ENCODE results near the gene EPHA3. TPM values are rescaled to one million over a fixed set of nuclear protein-coding genes. Genes with fewer than 3 reads are reported as not detected.

The EPHA3 gene
- total and polyA plus RNA-seq, 4 donors: 0.18 to 11.7 (median 1.5) TPM

- TF ChIP-seq CTCF (IDR thresholded peaks at IDR 0.05; ENCODE audit: control extremely low read depth, extremely low read depth): no peak
- WGBS, 2 donors: 92 to 93% methylated on average over 2 of the region's 2 CpGs
- no peak overlapping the region for H3K4me3 ChIP-seq
Measured at GRCh38 chr3:89159605-89160004, 52.2 kb downstream of the EPHA3 start.

GRCh38 chr3:89164774-89165173 is 57.4 kb downstream of the EPHA3 start:
- DNase-seq: no peak
- H3K4me3 ChIP-seq: no peak overlapping the region
- ATAC-seq (ENCODE audit: insufficient read depth, low FRiP score): no peak
- no peaks in the 10 kb centered on the region for H3K9me3 ChIP-seq (ENCODE audit: control insufficient read depth in 4 of 4, insufficient read depth in 3 of 4, low read length in 3 of 4)
- H3K36me3 ChIP-seq (ENCODE audit: control insufficient read depth in 4 of 4, insufficient read depth in 4 of 4, low read length in 4 of 4): no peaks in the 10 kb centered on the region
- no peak overlapping the region for H3K27ac ChIP-seq (ENCODE audit: low read depth in 1 of 2, low read length in 1 of 2)
- no peak for TF ChIP-seq CTCF (IDR thresholded peaks at IDR 0.05; ENCODE audit: control extremely low read depth, extremely low read depth)
- no peak overlapping the region for H3K9ac ChIP-seq (ENCODE audit: insufficient read depth in 1 of 2, low read length in 2 of 2)
- no peaks in the 10 kb centered on the region for H3K27me3 ChIP-seq (ENCODE audit: control insufficient read depth in 3 of 3, insufficient read depth in 3 of 3, low read length in 2 of 3)
- no peaks in the 10 kb centered on the region for H3K4me1 ChIP-seq (ENCODE audit: control insufficient read depth in 5 of 5, insufficient read depth in 5 of 5, low read length in 5 of 5)

More at GRCh38 chr3:89159605-89160004, 52.2 kb downstream of the EPHA3 start:
- H3K27ac ChIP-seq (ENCODE audit: low read depth in 1 of 2, low read length in 1 of 2): no peak overlapping the region
- H3K9ac ChIP-seq (ENCODE audit: insufficient read depth in 1 of 2, low read length in 2 of 2): no peak overlapping the region
- H3K27me3 ChIP-seq (ENCODE audit: control insufficient read depth in 3 of 3, insufficient read depth in 3 of 3, low read length in 2 of 3): no peaks in the 10 kb centered on the region
- H3K9me3 ChIP-seq (ENCODE audit: control insufficient read depth in 4 of 4, insufficient read depth in 3 of 4, low read length in 3 of 4): no peaks in the 10 kb centered on the region
- H3K36me3 ChIP-seq (ENCODE audit: control insufficient read depth in 4 of 4, insufficient read depth in 4 of 4, low read length in 4 of 4): no peaks in the 10 kb centered on the region
- peaks cover 0 to 8% (median 3%) of the 10 kb centered on the region in 5 donors for H3K4me1 ChIP-seq (ENCODE audit: control insufficient read depth in 5 of 5, insufficient read depth in 5 of 5, low read length in 5 of 5)
- no peak for ATAC-seq (ENCODE audit: insufficient read depth, low FRiP score)
- no peak for DNase-seq

- WGBS, 2 donors: 82 to 84% methylated on average over 9 of the region's 9 CpGs
- DNase-seq (no peak), ATAC-seq (ENCODE audit: insufficient read depth, low FRiP score) (no peak)
- Histone ChIP-seq H3K9ac (ENCODE audit: insufficient read depth in 1 of 2, low read length in 2 of 2) (no peak overlapping the region), H3K4me3 (no peak overlapping the region), H3K9me3 (ENCODE audit: control insufficient read depth in 4 of 4, insufficient read depth in 3 of 4, low read length in 3 of 4) (no peaks in the 10 kb centered on the region), H3K27ac (ENCODE audit: low read depth in 1 of 2, low read length in 1 of 2) (no peak overlapping the region), H3K4me1 (ENCODE audit: control insufficient read depth in 5 of 5, insufficient read depth in 5 of 5, low read length in 5 of 5) (no peaks in the 10 kb centered on the region), H3K36me3 (ENCODE audit: control insufficient read depth in 4 of 4, insufficient read depth in 4 of 4, low read length in 4 of 4) (no peaks in the 10 kb centered on the region), H3K27me3 (ENCODE audit: control insufficient read depth in 3 of 3, insufficient read depth in 3 of 3, low read length in 2 of 3) (no peaks in the 10 kb centered on the region)
- no peak for TF ChIP-seq CTCF (IDR thresholded peaks at IDR 0.05; ENCODE audit: control extremely low read depth, extremely low read depth)
Measured at GRCh38 chr3:89165636-89166263, 58.3 kb downstream of the EPHA3 start.

Data from lung (tissue), 12 donors.